HepG2 (cell line): ENCODE results near the gene HCFC1R1. TPM values are rescaled to one million over a fixed set of nuclear protein-coding genes. Genes with fewer than 3 reads are reported as not detected.

ENCODE experiments used
- AKAP8 ChIP-seq: sonication (generic); formaldehyde crosslinking; IDR thresholded peaks from 2 replicates; pipeline ENCODE4 v1.5.1; 2020; ENCODE audit warnings: mild to moderate bottlenecking, missing genetic modification reagents
- DMAP1 ChIP-seq: IDR thresholded peaks from 2 replicates; pipeline ENCODE4 v1.6.1; 2016
- FOXJ3 ChIP-seq: sonication (generic); formaldehyde crosslinking; IDR thresholded peaks from 2 replicates; pipeline ENCODE4 v1.4.0; 2020; ENCODE audit warnings: missing genetic modification reagents, mild to moderate bottlenecking, borderline replicate concordance
- HOXA3 ChIP-seq: sonication (generic); formaldehyde crosslinking; IDR thresholded peaks from 2 replicates; pipeline ENCODE4 v1.5.0; 2020; ENCODE audit warnings: missing genetic modification reagents
- KIAA2018 ChIP-seq: sonication (generic); formaldehyde crosslinking; IDR thresholded peaks from 2 replicates; pipeline ENCODE4 v1.5.0; 2020; ENCODE audit warnings: mild to moderate bottlenecking, missing genetic modification reagents, borderline replicate concordance
- MED13 ChIP-seq: sonication (generic); formaldehyde crosslinking; IDR thresholded peaks from 2 replicates; pipeline ENCODE4 v1.5.0; 2020; ENCODE audit warnings: missing genetic modification reagents
- MEIS2 ChIP-seq: sonication (generic); formaldehyde crosslinking; IDR thresholded peaks from 2 replicates; pipeline ENCODE4 v1.9.0; 2021; ENCODE audit warnings: mild to moderate bottlenecking, missing genetic modification reagents
- MTF1 ChIP-seq: sonication (generic); formaldehyde crosslinking; IDR thresholded peaks from 2 replicates; pipeline ENCODE4 v1.5.0; 2020; ENCODE audit warnings: missing genetic modification reagents
- PHF20 ChIP-seq: sonication (generic); formaldehyde crosslinking; IDR thresholded peaks from 2 replicates; pipeline ENCODE4 v1.5.0; 2020; ENCODE audit warnings: mild to moderate bottlenecking, missing genetic modification reagents
- POGZ ChIP-seq: sonication (generic); formaldehyde crosslinking; IDR thresholded peaks from 2 replicates; pipeline ENCODE4 v1.4.0; 2020; ENCODE audit warnings: mild to moderate bottlenecking, missing genetic modification reagents
- PRPF4 ChIP-seq: fragments of 200-400 bp; formaldehyde crosslinking; IDR thresholded peaks from 2 replicates; pipeline ENCODE4 v1.6.1; 2016; ENCODE audit warnings: low read length, low read depth; ENCODE audit not compliant: poor library complexity, severe bottlenecking
- RELA ChIP-seq: sonication (generic); formaldehyde crosslinking; IDR thresholded peaks from 2 replicates; pipeline ENCODE4 v1.4.0; 2020; ENCODE audit warnings: missing genetic modification reagents
- YY1 ChIP-seq: IDR thresholded peaks from 2 replicates; pipeline ENCODE4 v1.6.1; 2011; ENCODE audit warnings: low read length, low read depth, moderate library complexity, mild to moderate bottlenecking; ENCODE audit not compliant: insufficient read depth, insufficient replicate concordance
- ZNF317 ChIP-seq: sonication (generic); formaldehyde crosslinking; IDR thresholded peaks from 2 replicates; pipeline ENCODE4 v1.5.0; 2020; ENCODE audit warnings: mild to moderate bottlenecking, missing genetic modification reagents
- ZNF468 ChIP-seq: sonication (generic); formaldehyde crosslinking; IDR thresholded peaks from 2 replicates; pipeline ENCODE4 v1.8.0; 2022; ENCODE audit warnings: mild to moderate bottlenecking, moderate library complexity, missing genetic modification reagents
- ZNF547 ChIP-seq: sonication (generic); formaldehyde crosslinking; IDR thresholded peaks from 2 replicates; pipeline ENCODE4 v1.5.1; 2020; ENCODE audit warnings: mild to moderate bottlenecking, missing genetic modification reagents
- ZNF616 ChIP-seq: sonication (generic); formaldehyde crosslinking; IDR thresholded peaks from 2 replicates; pipeline ENCODE4 v1.5.0; 2020; ENCODE audit warnings: low read depth, mild to moderate bottlenecking, missing genetic modification reagents
- polyA plus RNA-seq, 8 experiments: library from polyadenylated mRNA; depleted of rRNA in 3 of 8; stranded (reverse) in 7 of 8; unstranded in 1 of 8; fragments of >200 nt; fragmentation: Illumina TruSeq in 4 of 8; extraction: Trizol in 4 of 8; gene quantifications; 2 replicates each; pipeline versions ENCODE4 v1.2.1 to v1.2.3, GENCODE V29; 2011 to 2016; ENCODE audit warnings: low read depth in 4 of 8, missing spikeins in 1 of 8, mixed read lengths in 1 of 8; ENCODE audit not compliant: insufficient read depth in 1 of 8
- total RNA-seq, 5 experiments: library from RNA; depleted of rRNA; stranded (reverse); fragments of >200 nt; fragmentation: Illumina TruSeq; extraction: Trizol; gene quantifications; 2 replicates each; pipeline ENCODE4 v1.2.3, GENCODE V29; 2016; ENCODE audit warnings: low read depth in 1 of 5
- TF ChIP-seq, protein P1 (sequence below): sonication (generic); formaldehyde crosslinking; IDR thresholded peaks from 2 replicates; pipeline ENCODE4 v1.5.1; 2020; ENCODE audit warnings: mild to moderate bottlenecking, missing genetic modification reagents, moderate library complexity
- TF ChIP-seq, protein P2 (sequence below): fragments of 450-650 bp; IDR thresholded peaks from 2 replicates; pipeline ENCODE4 v1.6.1; 2017

HCFC1R1 gene
- total and polyA plus RNA-seq, 2 of the 13 experiments (the other 11 are each of a cell fraction or from before 2014, with no cell fraction given), result 13.8 to 16.1 TPM

GRCh38 chr16:2980227-2981176 is 43.2 kb downstream of the HCFC1R1 start, which contains the start of gene PKMYT1 (continued):
- TF ChIP-seq KIAA2018 (CRISPR knock-in tag) (no peak), MEIS2 (peak; percentile 45; the same call in 1 of the 2 replicates), RELA (CRISPR knock-in tag) (no peak), FOXJ3 (CRISPR knock-in tag) (no peak; the same call in 1 of the 2 replicates), MED13 (CRISPR knock-in tag) (no peak), ZNF616 (CRISPR knock-in tag) (peak; percentile 77), PRPF4 (no peak), AKAP8 (no peak), ZNF317 (CRISPR knock-in tag) (peak; percentile 21; the same call in 1 of the 2 replicates), POGZ (CRISPR knock-in tag) (no peak), HOXA3 (CRISPR knock-in tag) (peak; percentile 57), DMAP1 (CRISPR knock-in tag) (peak; percentile 58), ZNF547 (CRISPR knock-in tag) (peak; percentile 49; the same call in 1 of the 2 replicates), MTF1 (CRISPR knock-in tag) (0 out of 2 replicates have a peak, but pooled peaks have one; percentile 17), PHF20 (CRISPR knock-in tag) (peak; percentile 61), YY1 (no peak), ZNF468 (CRISPR knock-in tag) (no peak)
- TF ChIP-seq, protein P1, sequence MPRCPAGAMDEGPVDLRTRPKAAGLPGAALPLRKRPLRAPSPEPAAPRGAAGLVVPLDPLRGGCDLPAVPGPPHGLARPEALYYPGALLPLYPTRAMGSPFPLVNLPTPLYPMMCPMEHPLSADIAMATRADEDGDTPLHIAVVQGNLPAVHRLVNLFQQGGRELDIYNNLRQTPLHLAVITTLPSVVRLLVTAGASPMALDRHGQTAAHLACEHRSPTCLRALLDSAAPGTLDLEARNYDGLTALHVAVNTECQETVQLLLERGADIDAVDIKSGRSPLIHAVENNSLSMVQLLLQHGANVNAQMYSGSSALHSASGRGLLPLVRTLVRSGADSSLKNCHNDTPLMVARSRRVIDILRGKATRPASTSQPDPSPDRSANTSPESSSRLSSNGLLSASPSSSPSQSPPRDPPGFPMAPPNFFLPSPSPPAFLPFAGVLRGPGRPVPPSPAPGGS (CRISPR knock-in tag), result peak; percentile 83; the same call in 1 of the 2 replicates
- TF ChIP-seq, protein P2, sequence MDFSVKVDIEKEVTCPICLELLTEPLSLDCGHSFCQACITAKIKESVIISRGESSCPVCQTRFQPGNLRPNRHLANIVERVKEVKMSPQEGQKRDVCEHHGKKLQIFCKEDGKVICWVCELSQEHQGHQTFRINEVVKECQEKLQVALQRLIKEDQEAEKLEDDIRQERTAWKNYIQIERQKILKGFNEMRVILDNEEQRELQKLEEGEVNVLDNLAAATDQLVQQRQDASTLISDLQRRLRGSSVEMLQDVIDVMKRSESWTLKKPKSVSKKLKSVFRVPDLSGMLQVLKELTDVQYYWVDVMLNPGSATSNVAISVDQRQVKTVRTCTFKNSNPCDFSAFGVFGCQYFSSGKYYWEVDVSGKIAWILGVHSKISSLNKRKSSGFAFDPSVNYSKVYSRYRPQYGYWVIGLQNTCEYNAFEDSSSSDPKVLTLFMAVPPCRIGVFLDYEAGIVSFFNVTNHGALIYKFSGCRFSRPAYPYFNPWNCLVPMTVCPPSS, result no peak
